Measurements from ENCODE around the gene FRMD4A.
"Not testable (repeated sequence)": the region's sequence is repeated elsewhere in the genome, so short reads cannot be mapped to it uniquely, and the experiment has no call there.

FRMD4A gene

DNA sequence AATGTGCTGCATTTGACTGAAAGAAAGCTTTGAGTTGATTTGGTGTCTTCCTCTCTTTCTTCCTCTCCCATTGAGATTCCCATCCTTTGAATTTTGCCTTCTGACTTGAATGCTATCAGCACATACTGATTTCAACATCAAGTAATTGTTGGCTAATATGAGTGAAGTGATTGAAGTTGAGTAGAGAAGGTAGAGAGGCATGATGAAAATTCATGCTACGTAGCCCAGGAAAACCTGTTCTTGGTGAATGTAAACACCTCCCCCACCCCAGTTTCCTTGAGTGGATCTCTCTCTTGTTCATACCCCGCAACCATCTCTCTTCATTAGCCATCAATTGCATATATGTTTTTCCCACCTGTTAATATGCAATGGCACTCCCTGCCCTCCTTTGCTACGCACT is 193.3 kb downstream of the FRMD4A start:
- DNase-seq, result no peak

- DNase-seq, result not testable (repeated sequence)
Observed at GRCh38 chr10:14135196-14135595, 195.5 kb downstream of the FRMD4A start.

- no peak for DNase-seq
Observed at GRCh38 chr10:14134275-14134674, 196.4 kb downstream of the FRMD4A start.

- no peak for DNase-seq
Observed at GRCh38 chr10:14131261-14131960, 199.3 kb downstream of the FRMD4A start.

- DNase-seq, result no peak
Observed at GRCh38 chr10:14129770-14130169, 201.0 kb downstream of the FRMD4A start.

GRCh38 chr10:14128519-14128918 is 202.2 kb downstream of the FRMD4A start:
- DNase-seq, result no peak

DNA sequence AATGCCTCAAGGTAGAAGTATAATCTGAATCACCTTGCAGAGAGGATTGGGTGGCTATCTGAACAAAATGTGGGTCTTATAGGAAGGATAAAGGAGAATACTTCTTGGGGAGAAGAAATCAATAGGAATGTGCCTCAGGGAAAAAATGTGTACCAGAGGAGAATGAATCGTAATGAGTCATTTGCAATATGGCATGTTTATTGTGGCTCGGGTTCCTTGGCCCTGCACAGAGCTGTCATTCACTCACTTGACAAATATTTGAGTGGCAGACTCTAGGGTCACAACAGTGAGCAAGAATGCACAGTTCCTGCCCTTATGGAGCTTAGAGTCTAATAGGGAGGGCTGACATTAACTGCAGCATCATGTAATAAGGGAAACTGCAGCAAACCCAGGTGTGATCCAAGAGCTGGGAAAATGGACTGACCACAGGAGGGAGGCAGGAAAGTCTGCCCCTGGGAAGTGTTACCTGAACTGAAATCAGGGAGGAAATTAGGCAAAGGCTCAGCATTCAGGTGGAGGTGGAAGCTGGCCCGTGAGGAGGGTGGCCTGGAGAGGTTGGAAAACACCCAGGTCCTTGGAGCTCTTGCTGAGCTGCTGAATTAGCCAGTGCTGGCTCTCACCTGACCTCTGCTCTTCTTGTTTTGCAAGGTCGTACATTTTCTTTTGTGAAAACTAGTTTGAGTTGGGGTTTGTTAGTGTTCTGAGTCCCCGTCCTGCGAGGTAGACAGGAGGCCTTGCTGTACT is 203.9 kb downstream of the FRMD4A start:
- no peak for DNase-seq

GRCh38 chr10:14125564-14125963 is 205.2 kb downstream of the FRMD4A start:
- DNase-seq, result no peak

GRCh38 chr10:14124941-14125340 is 205.8 kb downstream of the FRMD4A start:
- no peak for DNase-seq

- DNase-seq, result no peak
Observed at GRCh38 chr10:14123139-14123538, 207.6 kb downstream of the FRMD4A start.

DNA sequence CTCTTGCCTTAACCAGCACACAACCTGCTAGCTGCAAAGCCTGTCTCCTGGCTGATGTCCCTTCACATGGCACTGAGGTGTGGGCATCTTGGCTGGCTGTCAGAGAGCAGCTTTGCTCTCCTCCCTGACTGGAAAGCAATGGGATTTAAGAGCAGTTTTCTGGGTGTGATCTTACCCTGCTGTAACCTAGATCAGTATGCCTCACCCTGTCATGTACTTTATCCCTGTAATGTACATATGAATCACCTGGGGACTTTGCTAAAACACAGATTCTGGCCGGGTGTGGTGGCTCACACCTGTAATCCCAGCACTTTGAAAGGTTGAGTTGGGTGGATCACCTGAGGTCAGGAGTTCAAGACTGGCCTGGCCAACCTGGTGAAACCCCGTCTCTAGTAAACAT is 209.9 kb downstream of the FRMD4A start:
- DNase-seq, result no peak

DNA sequence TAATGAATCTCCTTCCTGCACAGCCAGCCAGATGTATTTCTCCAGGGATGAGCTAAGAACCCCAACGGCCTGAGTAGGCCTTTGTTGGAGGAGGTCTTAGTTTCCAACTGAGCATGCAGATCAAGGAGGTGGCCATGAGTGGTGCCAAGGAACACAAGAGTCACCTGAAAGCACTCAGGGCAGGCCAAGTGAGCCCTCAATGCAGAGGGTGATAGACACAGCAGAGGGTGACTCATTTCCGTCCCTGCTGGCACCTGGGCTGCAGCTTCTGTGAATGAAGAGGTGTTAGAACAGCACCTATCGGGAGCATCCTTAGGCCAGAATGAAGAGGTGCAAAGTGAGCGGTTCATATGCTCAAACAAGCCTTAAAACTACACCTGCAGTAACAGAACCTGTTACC is 211.8 kb downstream of the FRMD4A start:
- DNase-seq, result no peak

DNA sequence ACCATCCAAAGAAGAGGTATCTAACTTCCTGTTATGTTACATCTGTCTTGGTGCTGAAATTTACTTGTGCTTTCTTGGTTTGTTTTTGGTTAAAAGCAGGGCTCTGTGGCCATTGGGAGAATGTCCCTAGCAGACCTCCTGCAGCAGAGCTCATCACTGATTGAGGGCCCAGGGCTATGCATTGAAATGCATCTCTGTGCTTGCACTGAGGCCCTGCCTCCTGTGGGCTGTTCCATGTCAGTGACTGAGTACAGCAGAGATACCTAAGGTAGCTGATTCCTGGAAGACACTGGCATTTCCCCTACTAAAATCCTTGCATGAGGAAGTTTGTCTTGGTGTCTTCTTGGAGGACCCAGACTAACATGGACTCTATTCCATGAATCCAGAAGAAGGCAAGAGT is 213.9 kb downstream of the FRMD4A start:
- no peak for DNase-seq

GRCh38 chr10:14116021-14116420 is 214.7 kb downstream of the FRMD4A start:
- no peak for DNase-seq

DNA sequence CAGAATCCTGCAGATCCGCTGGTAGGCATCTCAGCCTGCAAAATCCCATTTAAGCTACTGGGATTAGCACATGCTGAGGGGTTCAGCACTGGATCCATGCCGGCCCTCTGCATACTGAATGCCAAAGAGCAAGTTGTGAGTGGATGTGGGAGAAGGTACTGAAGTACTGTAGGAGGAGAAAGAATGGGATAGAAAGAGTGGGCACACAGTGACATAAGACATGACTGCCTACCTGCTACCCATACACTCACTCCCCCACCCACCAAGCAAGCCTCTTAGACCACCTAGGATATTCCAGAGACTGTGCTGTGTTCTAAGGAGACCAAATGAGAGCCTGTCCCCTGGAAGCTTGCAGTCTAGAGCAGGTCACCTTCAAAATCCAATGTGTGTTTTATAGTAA is 215.9 kb downstream of the FRMD4A start:
- no peak for DNase-seq

DNA sequence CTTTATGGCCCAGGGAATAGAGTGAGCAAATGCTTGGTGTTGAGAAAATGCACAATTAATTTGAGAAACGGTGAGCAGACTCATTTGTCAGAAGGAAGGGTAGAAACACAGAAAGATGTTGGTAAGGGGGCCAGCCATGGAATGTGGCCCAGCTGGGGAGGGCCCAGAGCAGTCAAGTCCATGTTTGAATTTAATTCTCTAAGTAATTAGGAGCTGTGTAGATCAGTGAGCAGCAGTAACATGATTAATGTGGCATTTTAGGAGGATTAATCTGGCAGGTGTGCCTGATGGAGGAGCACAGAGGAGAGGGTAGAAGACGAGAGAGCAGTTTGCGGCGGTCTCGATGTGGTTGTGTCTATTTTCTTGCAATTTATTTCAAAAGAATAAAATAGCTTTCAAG is 218.7 kb downstream of the FRMD4A start:
- no peak for DNase-seq

GRCh38 chr10:14111208-14111607 is 219.5 kb downstream of the FRMD4A start:
- no peak for DNase-seq

DNA sequence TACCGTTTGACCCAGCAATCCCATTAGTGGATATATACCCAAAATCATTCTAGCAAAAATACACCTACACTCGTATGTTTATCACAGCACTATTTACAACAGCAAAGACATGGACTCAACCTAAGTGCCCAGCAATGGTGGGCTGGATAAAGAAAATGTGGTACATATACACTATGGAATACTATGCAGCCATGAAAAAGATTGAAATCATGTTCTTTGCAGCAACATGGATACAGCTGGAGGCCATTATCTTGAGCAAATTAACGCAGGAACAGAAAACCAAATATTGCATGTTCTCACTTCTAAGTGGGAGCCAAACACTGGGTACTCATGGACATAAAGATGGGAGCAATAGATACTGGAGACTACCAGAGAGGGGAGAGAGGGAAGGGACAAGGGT is 223.9 kb downstream of the FRMD4A start:
- DNase-seq, result no peak

- no peak for DNase-seq
Observed at GRCh38 chr10:14102056-14102455, 228.7 kb downstream of the FRMD4A start.

DNA sequence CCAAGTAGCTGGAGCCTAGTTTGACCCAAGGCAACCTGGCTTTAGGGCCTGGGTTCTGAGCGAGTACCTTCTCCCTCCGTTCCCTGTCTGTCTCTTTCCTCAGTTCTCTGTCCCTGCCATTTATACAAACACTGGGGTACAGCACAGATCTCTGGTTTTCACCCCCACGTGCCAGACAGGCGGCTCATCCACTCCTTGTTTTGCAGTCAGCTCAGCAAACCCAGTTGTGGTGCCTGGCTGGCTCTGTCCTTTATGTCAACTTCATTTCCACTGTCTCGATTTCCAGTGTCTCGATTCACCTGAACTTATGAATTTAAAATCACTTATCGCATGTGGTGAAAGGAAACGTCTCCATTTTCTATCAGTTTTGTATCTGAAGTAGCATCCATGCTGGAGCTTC is 230.8 kb downstream of the FRMD4A start:
- no peak for DNase-seq

DNA sequence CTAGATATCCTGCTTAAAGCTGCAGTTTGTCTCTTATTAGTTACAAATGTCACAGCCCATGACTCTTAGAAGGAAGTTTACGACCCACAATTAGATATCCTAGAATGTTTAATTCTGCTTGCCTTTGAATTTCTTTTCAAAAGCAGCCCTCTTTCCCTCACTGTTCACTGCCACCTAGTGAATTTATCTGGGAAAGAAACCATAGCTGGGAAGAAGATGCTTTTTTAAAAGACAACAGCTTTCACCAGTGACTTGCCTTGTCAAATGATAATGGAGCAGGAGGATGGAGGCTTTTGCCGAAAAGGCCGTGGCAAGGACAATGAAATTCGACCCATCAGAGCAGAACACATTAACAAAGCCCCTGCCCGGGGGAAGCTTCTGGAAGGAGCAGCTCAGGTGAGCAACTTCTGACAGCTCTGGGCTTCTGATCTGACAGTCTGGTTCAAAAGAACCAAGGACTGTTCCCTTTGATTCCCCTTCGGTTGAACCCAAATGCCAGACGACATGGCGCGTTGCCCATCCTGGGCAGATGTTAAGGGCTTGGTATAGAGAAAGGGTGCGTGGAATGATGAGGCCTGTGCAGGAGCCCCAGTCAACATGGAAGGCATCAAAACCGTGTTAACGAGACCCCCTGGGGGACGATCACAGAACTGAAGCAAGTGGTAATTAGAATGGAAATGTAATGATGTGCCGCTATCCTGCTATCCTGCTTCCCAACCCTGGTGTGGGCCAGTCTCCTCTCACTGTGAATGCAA is 236.8 kb downstream of the FRMD4A start:
- DNase-seq, result no peak

DNA sequence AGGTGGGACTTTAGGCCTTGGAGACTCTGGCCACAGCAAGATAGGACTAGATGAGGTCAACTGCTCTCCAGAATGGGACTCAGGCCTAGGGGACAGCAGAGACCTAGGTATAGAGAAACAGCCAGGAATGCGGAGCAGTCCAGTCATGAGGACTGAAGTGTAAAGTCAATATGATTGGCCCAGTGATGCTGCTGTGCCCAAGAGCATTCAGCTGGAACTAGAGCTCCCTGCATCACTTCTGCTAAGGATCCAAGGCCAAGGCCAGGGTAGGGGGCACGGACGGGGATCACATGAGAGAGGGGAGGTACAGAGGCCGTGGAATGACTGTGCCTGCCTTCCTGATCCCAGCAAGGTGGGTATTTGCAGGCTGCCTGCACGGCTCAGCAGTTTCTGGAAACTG is 237.9 kb downstream of the FRMD4A start:
- DNase-seq, result no peak

- DNase-seq, result no peak
Observed at GRCh38 chr10:14089556-14090292, 241.0 kb downstream of the FRMD4A start.

Data from NCI-H2227 treated with DMSO at 0.1 percent for 48 hours (cell line).